BLaER1 (cell line): ENCODE data around the gene POC5.

Experiments used
- H3K27ac ChIP-seq: shearing (Covaris generic); formaldehyde crosslinking; 2 replicates; pipeline ENCODE4 v1.8.1; 2022
- H3K27me3 ChIP-seq: shearing (Covaris generic); formaldehyde crosslinking; 2 replicates; pipeline ENCODE4 v1.8.1; 2022
- H3K36me3 ChIP-seq: shearing (Covaris generic); formaldehyde crosslinking; 2 replicates; pipeline ENCODE4 v1.8.1; 2022
- H3K4me1 ChIP-seq: shearing (Covaris generic); formaldehyde crosslinking; 2 replicates; pipeline ENCODE4 v1.8.1; 2022
- H3K4me2 ChIP-seq: shearing (Covaris generic); formaldehyde crosslinking; 2 replicates; pipeline ENCODE4 v1.8.1; 2022
- H3K4me3 ChIP-seq: shearing (Covaris generic); formaldehyde crosslinking; 2 replicates; pipeline ENCODE4 v1.8.1; 2022
- H3K9ac ChIP-seq: shearing (Covaris generic); formaldehyde crosslinking; 2 replicates; pipeline ENCODE4 v1.8.1; 2022
- H3K9me3 ChIP-seq: shearing (Covaris generic); formaldehyde crosslinking; 2 replicates; pipeline ENCODE4 v1.8.1; 2022
- H4K20me1 ChIP-seq: shearing (Covaris generic); formaldehyde crosslinking; 2 replicates; pipeline ENCODE4 v1.8.1; 2022
- Cebpa-rat ChIP-seq: shearing (Covaris generic); IDR thresholded peaks from 2 replicates; pipeline ENCODE4 v1.8.1; 2022

Gene POC5

GRCh38 chr5:75640826-75641225, 76.4 kb downstream of the POC5 start:
- Histone ChIP-seq H3K4me3 (no peak overlapping the region), H3K9ac (no peak overlapping the region), H3K36me3 (no peaks in the 10 kb centered on the region), H3K9me3 (no peaks in the 10 kb centered on the region), H3K27me3 (no peaks in the 10 kb centered on the region), H3K4me1 (no peaks in the 10 kb centered on the region), H4K20me1 (no peaks in the 10 kb centered on the region), H3K4me2 (no peak overlapping the region), H3K27ac (no peak overlapping the region)
- TF ChIP-seq Cebpa-rat = no peak

- Histone ChIP-seq H3K27me3 (no peaks in the 10 kb centered on the region), H3K27ac (no peak overlapping the region), H4K20me1 (no peaks in the 10 kb centered on the region), H3K4me2 (no peak overlapping the region), H3K36me3 (no peaks in the 10 kb centered on the region), H3K4me3 (no peak overlapping the region), H3K9me3 (no peaks in the 10 kb centered on the region), H3K9ac (no peak overlapping the region), H3K4me1 (no peaks in the 10 kb centered on the region)
- TF ChIP-seq Cebpa-rat = no peak
Measured at GRCh38 chr5:75640395-75640794, 76.8 kb downstream of the POC5 start.

GRCh38 chr5:75639535-75640311, 77.5 kb downstream of the POC5 start:
- H3K36me3 ChIP-seq = no peaks in the 10 kb centered on the region
- no peaks in the 10 kb centered on the region for H3K9me3 ChIP-seq
- no peak overlapping the region for H3K27ac ChIP-seq
- no peak for TF ChIP-seq Cebpa-rat
- no peaks in the 10 kb centered on the region for H3K4me1 ChIP-seq
- no peaks in the 10 kb centered on the region for H3K27me3 ChIP-seq
- no peak overlapping the region for H3K4me2 ChIP-seq
- no peak overlapping the region for H3K4me3 ChIP-seq
- H3K9ac ChIP-seq = no peak overlapping the region
- no peaks in the 10 kb centered on the region for H4K20me1 ChIP-seq

GRCh38 chr5:75637949-75638348, 79.3 kb downstream of the POC5 start:
- no peaks in the 10 kb centered on the region for H3K9me3 ChIP-seq
- no peaks in the 10 kb centered on the region for H4K20me1 ChIP-seq
- H3K27ac ChIP-seq = no peak overlapping the region
- H3K9ac ChIP-seq = no peak overlapping the region
- no peak overlapping the region for H3K4me2 ChIP-seq
- H3K4me1 ChIP-seq = no peaks in the 10 kb centered on the region
- TF ChIP-seq Cebpa-rat = no peak
- no peaks in the 10 kb centered on the region for H3K27me3 ChIP-seq
- no peaks in the 10 kb centered on the region for H3K36me3 ChIP-seq
- H3K4me3 ChIP-seq = no peak overlapping the region

- Histone ChIP-seq H3K4me3 (no peak overlapping the region), H3K27ac (no peak overlapping the region), H3K9ac (no peak overlapping the region), H3K36me3 (no peaks in the 10 kb centered on the region), H4K20me1 (no peaks in the 10 kb centered on the region), H3K9me3 (no peaks in the 10 kb centered on the region), H3K27me3 (no peaks in the 10 kb centered on the region), H3K4me2 (no peak overlapping the region), H3K4me1 (no peaks in the 10 kb centered on the region)
- TF ChIP-seq Cebpa-rat = no peak
Measured at GRCh38 chr5:75632321-75632720, 84.9 kb downstream of the POC5 start.

GRCh38 chr5:75630875-75631274, 86.4 kb downstream of the POC5 start:
- no peak overlapping the region for H3K9ac ChIP-seq
- no peaks in the 10 kb centered on the region for H3K36me3 ChIP-seq
- TF ChIP-seq Cebpa-rat = no peak
- H3K4me2 ChIP-seq = no peak overlapping the region
- no peaks in the 10 kb centered on the region for H4K20me1 ChIP-seq
- no peak overlapping the region for H3K4me3 ChIP-seq
- no peaks in the 10 kb centered on the region for H3K4me1 ChIP-seq
- no peak overlapping the region for H3K27ac ChIP-seq
- no peaks in the 10 kb centered on the region for H3K27me3 ChIP-seq
- H3K9me3 ChIP-seq = no peaks in the 10 kb centered on the region

GRCh38 chr5:75627801-75628200, 89.4 kb downstream of the POC5 start:
- Histone ChIP-seq H4K20me1 (no peaks in the 10 kb centered on the region), H3K9me3 (no peaks in the 10 kb centered on the region), H3K4me3 (no peak overlapping the region), H3K27ac (no peak overlapping the region), H3K4me1 (no peaks in the 10 kb centered on the region), H3K36me3 (no peaks in the 10 kb centered on the region), H3K4me2 (no peak overlapping the region), H3K27me3 (no peaks in the 10 kb centered on the region), H3K9ac (no peak overlapping the region)
- no peak for TF ChIP-seq Cebpa-rat

GRCh38 chr5:75626959-75627358, 90.3 kb downstream of the POC5 start:
- no peak overlapping the region for H3K4me2 ChIP-seq

More at GRCh38 chr5:75626959-75627358, 90.3 kb downstream of the POC5 start:
- Histone ChIP-seq H4K20me1 (no peaks in the 10 kb centered on the region), H3K27ac (no peak overlapping the region), H3K4me3 (no peak overlapping the region), H3K36me3 (no peaks in the 10 kb centered on the region), H3K9me3 (no peaks in the 10 kb centered on the region), H3K27me3 (no peaks in the 10 kb centered on the region), H3K9ac (no peak overlapping the region), H3K4me1 (no peaks in the 10 kb centered on the region)
- no peak for TF ChIP-seq Cebpa-rat
